Testis (tissue), 2 donors: ENCODE data around the gene CHML.

Experiments
- CTCF ChIP-seq, 3 experiments: fragments of 450-650 bp in 2 of 3; fragments of 200-600 bp in 1 of 3; sonication (generic) in 1 of 3; IDR thresholded peaks; one replicate each; pipeline ENCODE4 v1.5.1; 2016 to 2019; ENCODE audit warnings: antibody characterized with exemption in 3 of 3, mild to moderate bottlenecking in 2 of 3, moderate library complexity in 1 of 3
- POLR2A ChIP-seq: fragments of 450-650 bp; IDR thresholded peaks from one replicate; pipeline ENCODE4 v1.6.1; 2017; ENCODE audit warnings: antibody characterized with exemption, mild to moderate bottlenecking, moderate library complexity

DNA sequence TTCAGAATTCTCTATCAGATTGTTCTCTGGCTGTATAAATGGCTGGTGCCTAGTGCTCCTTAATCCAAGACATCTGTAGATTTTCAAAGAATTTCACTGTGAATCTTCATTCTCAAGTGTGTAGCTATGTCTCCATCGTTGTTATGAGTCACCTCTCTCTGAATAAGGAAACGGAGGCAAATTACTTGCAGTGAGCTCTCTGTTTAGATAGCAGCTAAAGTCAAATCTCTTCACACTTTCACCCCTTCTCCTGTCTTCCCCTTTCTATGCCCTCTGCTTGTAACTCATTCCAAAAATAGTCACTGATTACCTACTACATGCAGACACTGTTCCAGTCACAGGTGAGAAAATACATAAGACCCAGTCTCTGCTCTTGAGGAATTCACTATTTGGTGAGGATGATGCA, 39.7 kb downstream of the CHML start:
- TF ChIP-seq CTCF (IDR thresholded peaks at IDR 0.05) (no peak), POLR2A (no peak)
